GM19099 (cell line): Measurements from ENCODE around the gene SCUBE3.

Experiments
- POLR2A ChIP-seq: IDR thresholded peaks from 3 replicates; pipeline ENCODE4 v1.6.1; 2011; ENCODE audit warnings: low read depth; ENCODE audit not compliant: insufficient read length; ENCODE audit errors: extremely low read depth

The SCUBE3 gene

DNA sequence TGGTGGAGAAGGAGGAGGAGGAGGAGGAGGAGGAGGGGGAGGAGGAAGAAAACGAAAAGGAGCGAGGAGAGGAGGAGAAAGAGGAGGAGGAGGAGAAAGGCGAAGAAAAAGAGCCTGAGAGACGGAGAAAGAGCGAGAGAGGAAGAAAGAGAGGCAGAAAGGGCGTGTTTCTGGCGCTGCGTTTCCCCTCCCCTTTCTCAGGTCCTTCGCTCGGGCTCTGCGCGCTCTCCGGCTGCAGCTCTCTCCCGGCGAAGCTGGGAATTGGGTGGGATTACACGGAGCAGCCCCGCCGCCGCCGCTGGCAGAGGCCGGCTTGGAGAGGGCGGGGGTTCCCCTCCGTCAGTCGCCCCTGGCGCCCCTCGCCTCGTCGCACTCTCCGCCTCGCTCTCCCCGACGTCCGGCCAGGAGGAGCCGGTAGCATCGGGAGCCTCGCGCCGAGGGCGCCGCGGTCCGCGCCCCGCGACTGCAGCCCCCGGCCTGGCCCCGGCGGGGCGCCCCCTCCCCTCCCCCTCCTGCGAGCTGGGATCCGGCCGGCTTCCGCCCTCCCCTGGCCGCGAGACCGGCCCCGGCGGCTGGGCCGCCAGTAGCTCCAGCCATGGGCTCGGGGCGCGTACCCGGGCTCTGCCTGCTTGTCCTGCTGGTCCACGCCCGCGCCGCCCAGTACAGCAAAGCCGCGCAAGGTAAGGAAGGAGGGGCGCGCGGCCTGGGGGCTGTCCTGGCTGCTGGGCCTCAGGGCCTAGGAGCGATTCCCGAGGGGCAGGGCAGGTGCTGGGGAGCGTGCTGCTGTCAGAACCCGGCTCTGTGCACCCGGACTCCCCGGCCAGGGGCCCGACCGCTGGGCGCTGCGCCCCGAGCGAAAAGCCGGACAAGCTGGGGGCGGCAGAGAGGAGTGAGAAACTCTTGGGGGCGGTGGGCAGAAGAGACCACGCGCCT lies at the start of gene SCUBE3:
Gene SCUBE3 (plus strand): TSS at position 133 of the 933 bp plus-strand sequence. CDS start 463 bp downstream, at position 596.
- TF ChIP-seq POLR2A = no peak

DNA sequence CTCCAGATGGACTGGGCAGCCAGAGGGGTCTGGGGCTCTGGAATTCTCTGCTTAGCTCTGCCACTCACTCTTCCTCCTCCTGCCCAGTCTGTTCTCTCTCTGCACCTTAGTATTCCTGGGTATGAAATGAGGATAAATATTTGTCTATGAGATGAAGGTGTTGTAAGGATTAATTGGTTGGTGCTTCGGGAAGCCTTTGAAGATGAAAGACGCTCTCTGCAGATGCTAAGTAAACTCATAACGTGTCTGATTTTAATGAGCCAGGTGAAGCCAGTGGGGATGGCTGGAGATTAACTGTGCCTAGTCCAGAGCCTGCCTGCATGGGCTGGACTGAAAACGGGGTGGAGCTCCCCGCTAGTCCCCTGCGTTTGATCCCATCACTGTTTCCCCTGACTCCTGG lies 49.5 kb upstream of the SCUBE3 start:
- TF ChIP-seq POLR2A = no peak

DNA sequence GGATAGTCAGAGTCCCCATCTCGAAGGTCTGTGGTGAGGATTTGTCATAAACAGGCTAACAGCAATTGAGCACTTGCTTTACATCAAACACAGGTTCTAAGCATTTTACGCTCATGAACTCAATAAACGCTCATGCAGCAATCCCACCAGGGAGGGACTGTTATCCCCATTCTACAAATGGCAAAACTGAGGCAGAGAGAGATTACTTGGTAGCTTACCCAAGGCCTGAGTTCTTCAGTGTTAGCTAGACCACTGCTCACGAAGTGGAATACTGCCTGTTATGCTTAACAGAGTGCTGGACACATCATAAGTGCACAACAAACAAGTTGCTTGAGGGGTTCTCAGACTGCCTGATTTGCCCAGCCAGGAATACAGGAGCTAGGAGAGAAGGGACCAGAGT lies 48.9 kb upstream of the SCUBE3 start:
- no peak for TF ChIP-seq POLR2A

DNA sequence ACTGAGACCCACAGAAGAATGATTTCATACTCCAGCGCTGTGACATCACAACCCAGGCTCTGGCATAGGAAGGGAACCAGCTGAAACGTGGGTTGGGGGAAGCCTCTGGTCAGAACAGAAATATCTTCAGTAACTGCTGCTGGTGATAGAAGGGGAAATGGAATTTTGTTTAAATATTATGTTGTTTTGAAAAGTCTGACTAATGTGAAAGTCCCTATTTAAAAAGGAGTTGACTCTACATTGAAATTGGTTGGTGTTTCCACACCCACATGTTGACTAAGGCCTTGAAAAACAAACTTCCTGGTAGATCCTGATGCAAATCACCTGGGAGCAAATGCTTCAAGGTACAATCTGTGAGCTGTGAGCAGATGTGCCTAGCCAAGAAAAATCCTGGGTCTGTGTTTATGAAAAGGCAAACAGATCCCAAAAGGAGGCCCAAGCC lies 48.1 kb upstream of the SCUBE3 start:
- TF ChIP-seq POLR2A = no peak

DNA sequence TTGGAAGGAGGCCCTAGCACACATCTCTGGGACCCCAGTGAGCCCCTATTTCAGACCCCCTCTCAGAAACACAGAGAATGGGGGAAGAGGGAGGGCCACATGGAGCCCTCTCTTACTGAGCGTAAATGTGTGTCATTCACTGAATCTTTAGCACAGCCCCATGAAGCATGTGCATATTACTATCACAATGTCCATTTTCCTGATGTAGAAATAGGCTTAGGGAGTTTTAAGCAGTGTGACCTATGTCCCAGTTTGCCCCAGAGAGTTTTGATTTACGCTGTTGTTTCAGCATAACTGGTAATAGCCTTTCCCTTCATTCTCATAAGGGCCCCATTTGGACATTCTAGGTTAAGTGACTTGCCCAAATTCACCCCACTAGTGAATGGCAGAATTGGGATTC lies 47.6 kb upstream of the SCUBE3 start:
- no peak for TF ChIP-seq POLR2A

DNA sequence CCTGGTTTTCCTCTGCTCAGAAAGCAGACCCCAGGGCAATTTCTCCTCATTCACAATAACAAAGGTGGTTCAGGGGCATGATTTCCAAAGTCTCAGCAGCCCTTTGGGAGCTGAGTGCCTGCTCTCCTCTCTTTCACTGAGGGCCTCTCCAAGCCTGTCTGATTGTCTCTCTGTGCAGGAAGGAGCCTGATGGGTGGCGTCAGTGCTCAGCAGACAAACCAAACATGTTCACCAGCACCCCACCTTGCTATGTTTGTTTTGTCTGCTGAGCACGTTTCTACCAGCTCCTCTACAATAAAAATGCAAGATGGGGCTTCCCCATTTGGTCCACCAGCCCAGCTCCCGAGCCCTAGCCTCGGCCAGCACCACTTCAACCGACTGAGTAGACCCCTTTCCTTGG lies 47.2 kb upstream of the SCUBE3 start:
- TF ChIP-seq POLR2A = no peak

DNA sequence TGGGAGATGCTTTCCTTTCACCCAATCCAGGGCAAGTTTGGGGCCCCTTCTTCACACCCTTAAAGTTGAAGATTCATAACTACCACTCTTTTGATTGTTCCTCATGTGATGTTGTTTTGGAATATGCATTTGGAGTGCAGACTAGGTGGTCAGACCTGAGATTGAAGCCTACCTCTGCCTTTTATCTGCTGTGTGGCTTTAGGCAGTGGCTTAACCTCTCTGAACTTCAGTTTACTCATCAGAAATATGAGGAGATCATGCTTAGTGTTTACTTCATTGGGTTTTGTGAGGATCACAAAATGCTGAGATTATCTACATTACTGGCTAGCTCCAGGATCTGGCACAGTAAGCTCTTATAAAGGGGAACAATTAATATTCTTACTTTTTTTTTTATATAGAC lies 46.3 kb upstream of the SCUBE3 start:
- TF ChIP-seq POLR2A = no peak

DNA sequence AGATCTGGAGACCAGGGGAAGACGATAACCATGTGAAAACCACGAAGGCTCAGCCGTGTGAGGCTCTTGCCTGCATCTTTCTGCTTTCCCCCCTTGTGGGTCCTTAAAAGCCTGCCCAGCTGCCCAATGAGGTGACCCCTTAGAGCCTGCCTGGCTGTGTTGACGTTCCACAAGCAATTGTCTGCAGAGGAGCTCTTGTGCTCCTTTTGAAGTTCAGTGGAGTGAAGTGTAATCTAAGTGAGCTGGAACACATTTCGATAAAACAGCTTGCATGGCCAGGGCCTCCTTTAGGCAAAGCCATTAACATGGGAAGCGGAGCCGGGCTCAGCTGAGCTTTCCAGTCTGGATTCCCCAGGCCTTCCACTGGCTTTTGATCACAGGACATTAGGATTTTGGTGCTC lies 45.3 kb upstream of the SCUBE3 start:
- no peak for TF ChIP-seq POLR2A

DNA sequence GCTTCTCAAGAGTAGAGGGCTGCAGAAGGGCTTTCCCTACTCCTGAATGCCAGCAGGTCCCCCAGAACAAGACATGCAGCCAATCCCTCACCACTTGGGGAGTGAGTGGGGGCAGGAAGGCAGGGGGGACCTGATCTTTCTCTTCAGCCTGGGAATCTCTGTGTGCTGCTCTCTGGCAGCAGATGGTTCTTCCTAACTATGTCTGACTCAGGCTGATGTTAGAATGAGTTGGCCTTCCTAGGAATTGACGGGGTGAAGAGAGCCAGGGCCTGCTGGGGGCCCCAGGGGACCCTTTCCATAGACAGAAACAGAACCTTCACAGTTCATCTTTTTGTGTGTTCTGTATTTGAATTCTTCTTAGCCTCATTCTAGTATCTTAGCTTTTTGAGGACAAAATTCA lies 43.6 kb upstream of the SCUBE3 start:
- no peak for TF ChIP-seq POLR2A

DNA sequence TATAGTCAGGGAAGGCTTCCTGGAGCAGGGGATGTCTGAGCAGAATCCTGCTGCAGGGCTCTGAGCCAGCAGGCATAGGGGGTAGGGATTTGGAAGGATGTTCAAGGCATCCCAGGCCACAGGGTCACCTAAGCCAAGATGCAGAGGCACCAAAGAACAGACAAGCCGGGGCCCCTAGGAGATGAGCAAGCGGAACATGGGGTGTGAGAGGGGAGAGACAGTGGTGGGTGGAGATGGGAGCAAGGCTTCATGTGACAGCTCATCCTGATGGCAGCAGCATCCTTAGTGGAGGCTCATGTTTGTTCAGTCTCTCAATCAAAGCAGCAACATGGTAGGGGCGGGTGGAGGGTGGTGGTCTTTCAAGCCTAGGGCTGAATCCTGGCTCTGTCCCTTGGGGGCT lies 42.9 kb upstream of the SCUBE3 start:
- TF ChIP-seq POLR2A = no peak

DNA sequence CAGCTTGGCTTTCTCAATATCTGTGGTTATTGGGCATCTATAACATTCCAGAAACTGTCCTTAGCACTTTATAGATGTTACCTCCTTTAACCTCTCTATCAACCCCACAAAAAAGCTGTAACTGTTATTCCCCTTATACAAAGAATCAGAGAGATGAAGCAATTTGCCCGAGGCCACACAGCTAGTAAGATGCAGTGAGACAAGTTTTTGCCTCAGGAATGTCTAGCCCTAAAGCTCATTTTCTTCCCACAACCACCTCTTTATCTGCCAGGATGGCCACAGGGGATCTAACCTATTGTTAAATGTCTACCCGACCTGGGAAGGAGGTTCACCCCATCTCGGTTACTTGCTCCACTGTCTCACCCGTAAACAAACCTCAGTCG lies 40.7 kb upstream of the SCUBE3 start:
- no peak for TF ChIP-seq POLR2A

DNA sequence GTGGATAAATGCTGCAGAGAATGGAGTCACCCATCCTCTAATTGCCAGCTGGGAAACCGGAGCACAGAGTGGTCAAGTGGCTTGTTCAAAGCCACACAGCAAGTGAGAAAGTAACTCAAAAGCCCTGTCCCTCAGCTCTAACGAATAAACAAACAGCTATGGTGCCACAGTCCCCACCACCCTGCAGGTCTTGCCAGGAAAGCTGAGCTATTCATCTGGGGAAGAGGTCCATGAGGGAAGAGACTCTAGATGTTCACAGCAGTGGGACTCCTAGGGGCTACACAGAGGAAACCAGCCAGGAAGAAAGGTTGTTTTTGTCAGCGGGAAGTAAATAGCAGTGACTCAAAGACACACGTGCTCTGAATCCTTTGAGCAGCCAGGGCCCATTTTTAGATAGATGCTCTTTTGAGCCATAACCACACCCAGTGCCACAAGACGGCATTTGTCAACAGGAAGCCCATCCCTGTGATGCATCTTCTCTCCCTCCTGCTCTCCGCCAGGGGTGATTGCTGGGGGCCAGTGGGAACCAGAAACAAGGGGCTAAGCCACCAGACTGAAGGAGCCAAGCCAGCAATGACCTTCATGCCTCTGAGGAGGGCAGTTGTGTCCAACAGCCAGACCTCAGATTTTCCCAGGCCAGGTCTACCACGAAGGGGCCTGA lies 40.2 kb upstream of the SCUBE3 start:
- TF ChIP-seq POLR2A = no peak

DNA sequence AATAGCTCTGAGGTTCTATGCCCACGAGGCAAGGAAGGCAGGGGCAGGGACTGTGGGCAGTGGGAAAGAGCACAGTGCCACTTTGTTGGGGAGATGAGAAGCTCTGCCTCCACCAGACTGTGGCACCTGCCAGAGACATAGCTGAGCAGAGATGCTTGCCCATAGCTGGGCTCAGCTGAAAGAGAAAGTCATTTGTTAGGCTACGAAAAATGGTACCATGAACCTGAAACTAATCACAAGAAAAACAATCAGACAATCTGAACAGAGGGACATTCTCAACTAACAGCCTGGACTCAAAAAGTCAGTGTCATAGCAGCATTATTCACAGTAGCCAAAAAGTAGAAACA lies 39.7 kb upstream of the SCUBE3 start:
- TF ChIP-seq POLR2A = no peak

DNA sequence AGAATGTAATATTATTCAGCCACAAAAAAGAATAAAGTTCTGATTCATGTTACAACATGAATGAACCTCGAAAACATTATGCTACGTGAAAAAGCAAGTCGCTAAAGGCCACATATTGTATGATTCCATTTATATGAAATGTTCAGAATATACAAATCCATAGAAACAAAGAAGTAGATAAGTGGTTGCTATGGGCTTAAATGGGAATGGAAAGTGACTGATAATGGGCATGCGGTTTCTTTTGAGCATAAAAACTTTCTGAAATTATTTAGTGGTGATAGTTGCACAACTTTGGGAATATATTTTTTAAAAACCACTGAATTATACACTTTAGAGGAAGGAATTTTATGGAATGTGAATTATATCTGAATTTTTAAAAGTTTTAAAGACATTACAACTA lies 39.3 kb upstream of the SCUBE3 start:
- TF ChIP-seq POLR2A = no peak

DNA sequence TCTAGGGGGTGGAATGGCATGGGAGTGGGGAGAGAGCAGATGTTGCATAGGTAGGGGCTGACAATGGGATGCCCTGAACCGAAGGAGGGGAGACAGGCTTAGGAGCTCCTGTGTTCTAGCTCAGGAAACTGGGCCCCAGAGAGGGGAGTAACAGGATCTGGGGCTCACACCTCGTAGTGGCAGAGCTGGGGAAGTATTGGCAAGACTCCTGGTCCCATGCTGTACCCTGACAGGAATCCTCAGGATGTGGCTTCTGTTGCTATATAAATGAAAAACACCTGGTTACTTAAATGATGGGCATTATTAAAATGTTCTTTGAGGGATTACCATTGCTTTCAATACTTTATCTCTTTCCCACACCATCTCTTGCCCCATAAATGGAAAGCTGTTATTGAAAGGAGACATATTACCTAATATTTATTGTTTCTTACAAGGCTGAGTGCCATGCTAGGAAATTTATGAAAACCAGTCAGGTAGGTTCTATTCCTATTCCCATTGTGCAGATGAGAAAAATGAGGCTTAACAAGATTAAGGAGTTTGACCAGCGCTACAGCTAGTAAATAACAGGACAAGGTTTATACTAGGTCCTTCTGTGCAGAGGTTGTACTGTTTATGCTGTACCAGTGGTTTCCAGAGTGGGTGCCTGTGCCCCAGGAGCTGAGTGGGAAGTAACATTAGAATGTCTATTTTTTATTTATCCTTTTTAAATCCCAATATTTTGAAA lies 37.3 kb upstream of the SCUBE3 start:
- TF ChIP-seq POLR2A = no peak

DNA sequence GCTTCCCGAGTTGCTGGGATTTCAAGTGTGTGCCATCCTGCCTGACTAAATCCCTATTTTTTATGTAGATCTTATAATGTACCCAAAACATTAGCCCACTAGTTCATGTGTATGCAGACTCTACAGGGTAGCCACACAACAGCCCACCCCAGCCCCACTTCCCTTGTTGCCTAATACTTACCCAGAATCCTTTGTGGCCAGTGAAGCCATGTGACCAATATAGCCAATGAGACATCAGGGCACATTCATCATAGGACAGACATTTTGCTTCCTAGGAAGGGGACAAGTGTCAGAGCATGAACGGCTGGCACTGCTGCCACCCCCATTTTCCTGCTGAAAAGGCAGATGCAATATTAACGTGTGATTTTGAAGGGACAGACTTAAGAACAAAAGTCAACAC lies 36.6 kb upstream of the SCUBE3 start:
- no peak for TF ChIP-seq POLR2A

DNA sequence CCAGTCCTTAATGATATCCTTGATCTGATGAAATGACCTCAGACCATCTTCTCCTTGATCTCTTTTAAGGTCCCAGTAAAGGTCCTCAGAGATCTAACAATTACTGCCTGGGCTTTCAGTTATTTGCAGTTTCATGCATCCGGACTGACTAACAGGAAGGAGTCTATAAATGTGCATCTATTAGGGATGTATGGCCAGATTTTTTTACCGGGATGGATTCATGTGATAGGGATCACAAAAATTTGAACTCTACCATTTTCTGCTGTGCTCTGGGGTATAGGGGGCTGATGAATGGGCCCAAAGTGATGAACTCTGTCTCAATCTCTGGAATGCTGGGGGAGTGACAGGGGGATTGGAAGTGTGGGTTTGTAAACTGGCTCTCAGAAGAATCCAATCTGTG lies 36.2 kb upstream of the SCUBE3 start:
- no peak for TF ChIP-seq POLR2A

DNA sequence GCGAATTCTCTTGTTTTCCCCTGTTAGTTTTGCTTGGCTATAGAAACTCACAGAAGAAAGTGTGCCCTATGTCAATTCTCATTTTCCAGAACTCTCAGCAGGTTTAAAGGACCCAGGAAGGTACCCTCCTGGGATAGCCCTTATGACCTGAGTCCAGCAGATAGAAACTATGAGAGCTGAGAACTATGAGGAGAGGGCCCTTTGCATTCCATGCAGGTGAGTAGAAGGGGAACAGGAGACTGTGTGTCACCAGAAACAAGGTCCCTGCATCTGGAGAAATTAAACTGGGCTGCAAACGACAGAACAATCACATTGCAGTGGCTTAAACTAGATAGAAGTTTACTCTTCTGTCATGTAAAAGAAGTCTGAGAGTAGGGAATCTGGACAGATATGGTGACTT lies 35.7 kb upstream of the SCUBE3 start:
- TF ChIP-seq POLR2A = no peak
